Measurements from ENCODE around the gene CALML3. TPM values are rescaled to one million over a fixed set of nuclear protein-coding genes. Genes with fewer than 3 reads are reported as not detected.

Gene CALML3
- total RNA-seq, 2 experiments from 2014 or later, result not detected

DNA sequence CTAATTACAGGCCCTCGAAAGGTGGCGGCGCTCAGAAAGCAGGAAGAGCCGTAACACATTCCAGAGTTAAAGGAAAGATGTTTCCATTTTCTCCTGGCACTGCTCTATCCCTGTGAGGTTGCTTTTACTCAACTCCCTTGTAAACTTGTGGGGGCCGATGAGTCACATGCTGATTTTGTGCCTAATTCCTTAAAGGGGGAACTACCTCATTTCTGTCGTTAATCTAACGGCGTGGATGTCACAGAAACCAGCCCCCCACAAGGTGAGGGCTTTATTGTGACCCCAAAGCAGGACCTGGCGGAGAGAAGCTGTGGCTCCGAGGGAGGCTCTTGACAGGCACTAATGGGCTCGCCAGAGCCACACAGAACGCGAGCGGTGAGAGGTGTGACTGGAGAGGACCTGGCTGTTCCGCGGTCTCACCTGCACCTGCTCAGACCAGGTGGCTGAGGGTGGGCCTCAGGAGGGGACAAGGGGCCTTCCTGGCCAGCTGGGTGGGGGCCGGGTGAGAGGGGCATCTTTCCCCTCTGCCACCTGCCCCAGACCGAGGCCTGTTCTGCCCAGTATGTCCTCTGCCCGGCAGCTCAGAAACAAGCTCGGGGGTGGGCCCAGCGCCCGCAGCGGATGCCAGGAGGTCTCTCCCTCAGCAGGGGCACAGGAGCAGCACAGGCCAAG, 50.9 kb downstream of the CALML3 start:
- CTCF ChIA-PET, result no interaction called here
- no peak for DNase-seq

DNA sequence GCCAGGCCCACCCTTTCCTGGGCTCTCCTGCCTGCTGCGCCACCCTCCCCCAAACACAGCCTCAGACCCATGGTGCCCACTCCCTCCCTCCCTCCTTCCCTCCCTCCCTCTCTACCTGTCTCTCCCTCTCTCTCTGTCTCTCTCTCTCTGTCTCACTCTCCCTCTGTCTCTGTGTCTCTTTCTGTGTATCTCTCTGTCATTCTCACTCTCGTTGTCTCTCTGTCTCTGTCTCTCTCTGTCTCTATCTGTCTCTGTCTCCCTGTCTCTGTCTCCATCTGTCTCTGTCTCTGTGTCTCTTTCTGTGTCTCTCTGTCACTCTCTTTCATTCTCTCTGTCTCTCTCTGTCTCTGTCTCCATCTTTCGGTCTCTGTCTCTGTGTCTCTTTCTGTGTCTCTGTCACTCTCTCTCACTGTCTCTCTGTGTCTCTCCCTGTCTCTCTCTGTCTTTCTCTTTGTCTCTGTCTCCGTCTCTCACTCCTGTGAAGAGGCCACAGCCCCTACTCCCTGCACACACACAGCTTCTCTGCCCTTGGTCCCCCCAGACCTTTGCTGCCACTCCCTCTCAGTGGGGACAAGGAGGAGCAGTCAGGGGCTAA, 51.5 kb downstream of the CALML3 start:
- CTCF ChIA-PET, result no interaction called here
- no peak overlapping the region for H3K27ac Mint-ChIP-seq

More for the DNA sequence above, 50.9 kb downstream of the CALML3 start:
- Mint-ChIP-seq H3K4me1 (no peaks in the 10 kb centered on the region), H3K9me3 (ENCODE audit: low read depth) (no peaks in the 10 kb centered on the region), H3K27me3 (peaks cover 6% of the 10 kb centered on the region), H3K36me3 (no peaks in the 10 kb centered on the region), H3K27ac (no peak overlapping the region), H3K4me3 (no peak overlapping the region)
- ATAC-seq, result peak; percentile 23

More for the DNA sequence above, 51.5 kb downstream of the CALML3 start:
- Mint-ChIP-seq H3K36me3 (no peaks in the 10 kb centered on the region), H3K27me3 (peaks cover 11% of the 10 kb centered on the region), H3K4me1 (no peaks in the 10 kb centered on the region), H3K4me3 (no peak overlapping the region), H3K9me3 (ENCODE audit: low read depth) (no peaks in the 10 kb centered on the region)
- DNase-seq, result no peak
- no peak for ATAC-seq

Other genes starting within 250 kb of the CALML3 start
- gene UCN3, start 160.0 kb upstream of the CALML3 start, total RNA-seq, result not detected
- not detected for gene TUBAL3, start 120.1 kb upstream of the CALML3 start, total RNA-seq
- gene NET1, start 112.4 kb upstream of the CALML3 start, total RNA-seq, result 10 to 100 TPM; 36.3 to 48.8 TPM
- gene CALML5, start 25.4 kb upstream of the CALML3 start, total RNA-seq, result not detected
- 1 to 10 TPM; 4.4 to 8.0 TPM for gene ASB13, start 141.6 kb downstream of the CALML3 start, total RNA-seq
- gene TASOR2, start 159.9 kb downstream of the CALML3 start, total RNA-seq, result 10 to 100 TPM; 52.0 to 56.0 TPM